CD4-positive, alpha-beta T cell treated with Interleukin-15 for 1 hour (primary cell): ENCODE data around the gene GRXCR1.
A peak's percentile ranks its signal among the peaks of the same experiment; 100 is the strongest.

Experiments
- DNase-seq: peaks from one replicate; pipeline ENCODE4 v3.0.0-alpha.2; 2020

The GRXCR1 gene

GRCh38 chr4:42892413-42892812 lies at the start of gene GRXCR1:
TSS of gene GRXCR1 (plus strand) at chr4:42892713. CDS start at chr4:42893267, 554 bp downstream.
- no peak for DNase-seq

GRCh38 chr4:42843694-42844093 lies 48.8 kb upstream of the GRXCR1 start:
- no peak for DNase-seq

GRCh38 chr4:42844422-42845070 lies 48.0 kb upstream of the GRXCR1 start:
- no peak for DNase-seq

- no peak for DNase-seq
These were observed 46.9 kb upstream of the GRXCR1 start for GRCh38 chr4:42845586-42845985.

- DNase-seq: no peak
These were observed 36.7 kb upstream of the GRXCR1 start for GRCh38 chr4:42855779-42856178.

GRCh38 chr4:42865572-42866189 lies 26.8 kb upstream of the GRXCR1 start:
- peak; percentile 21 for DNase-seq

- no peak for DNase-seq
These were observed 21.3 kb upstream of the GRXCR1 start for GRCh38 chr4:42871261-42871660.

GRCh38 chr4:42871671-42872290 lies 20.7 kb upstream of the GRXCR1 start:
- DNase-seq: no peak

- no peak for DNase-seq
These were observed 13.7 kb upstream of the GRXCR1 start for GRCh38 chr4:42878863-42879262.

GRCh38 chr4:42881253-42881652 lies 11.3 kb upstream of the GRXCR1 start:
- DNase-seq: no peak

- DNase-seq: no peak
These were observed 869 bp upstream of the GRXCR1 start for GRCh38 chr4:42891644-42892043.

- no peak for DNase-seq
These were observed 2.9 kb downstream of the GRXCR1 start for GRCh38 chr4:42895452-42895851.

GRCh38 chr4:42904986-42905385 lies 12.5 kb downstream of the GRXCR1 start:
- DNase-seq: no peak

- DNase-seq: no peak
These were observed 13.1 kb downstream of the GRXCR1 start for GRCh38 chr4:42905591-42905990.

- DNase-seq: no peak
These were observed 13.8 kb downstream of the GRXCR1 start for GRCh38 chr4:42906341-42906740.

- no peak for DNase-seq
These were observed 14.6 kb downstream of the GRXCR1 start for GRCh38 chr4:42906891-42907759.

GRCh38 chr4:42910459-42910858 lies 17.9 kb downstream of the GRXCR1 start:
- no peak for DNase-seq

GRCh38 chr4:42914937-42915336 lies 22.4 kb downstream of the GRXCR1 start:
- DNase-seq: no peak

- no peak for DNase-seq
These were observed 23.0 kb downstream of the GRXCR1 start for GRCh38 chr4:42915484-42915883.

- DNase-seq: no peak
These were observed 24.8 kb downstream of the GRXCR1 start for GRCh38 chr4:42917296-42917695.

GRCh38 chr4:42923431-42923830 lies 30.9 kb downstream of the GRXCR1 start:
- no peak for DNase-seq

GRCh38 chr4:42925921-42926320 lies 33.4 kb downstream of the GRXCR1 start:
- no peak for DNase-seq

- DNase-seq: no peak
These were observed 35.4 kb downstream of the GRXCR1 start for GRCh38 chr4:42927946-42928345.
